Measurements from ENCODE around the gene SLC5A6. TPM values are rescaled to one million over a fixed set of nuclear protein-coding genes. Genes with fewer than 3 reads are reported as not detected.
A peak's percentile ranks its signal among the peaks of the same experiment; 100 is the strongest.

The SLC5A6 gene
- polyA plus RNA-seq, 1 of the 3 experiments (the other 2 are of a cell fraction), result 75.7 TPM

DNA sequence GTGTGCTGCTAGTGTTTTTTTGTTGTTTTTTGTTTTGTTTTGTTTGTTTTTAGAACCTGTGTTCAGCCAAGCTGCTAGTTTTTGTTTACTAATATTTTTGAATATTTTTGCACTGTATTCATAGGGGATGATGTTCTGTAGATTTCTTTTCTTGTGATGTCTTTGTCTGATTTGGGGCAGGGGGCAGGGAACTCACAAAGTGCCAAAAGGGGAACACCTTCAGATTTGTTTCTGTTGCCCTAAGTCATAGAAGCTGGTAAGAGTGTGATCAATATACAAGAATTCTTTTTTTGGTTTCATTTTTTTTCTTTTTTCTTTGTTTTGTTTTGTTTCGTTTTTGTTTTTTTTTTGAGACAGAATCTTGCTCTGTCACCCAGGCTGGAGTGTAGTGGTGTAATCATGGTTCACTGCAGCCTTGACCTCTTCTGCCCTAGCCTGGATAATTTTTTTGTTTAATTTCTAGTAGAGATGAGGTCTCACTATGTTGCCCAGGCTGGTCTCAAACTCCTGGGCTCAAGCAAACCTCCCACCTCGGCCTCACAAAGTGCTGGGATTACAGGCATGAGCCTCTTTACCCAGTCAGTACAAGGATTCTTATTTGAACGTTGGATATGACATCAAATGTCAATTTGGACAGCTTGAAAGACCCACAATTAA, 32.6 kb downstream of the SLC5A6 start:
- H3K36me3 ChIP-seq (replicated peaks in 1 of 2; ENCODE audit: control insufficient read depth in 1 of 2, insufficient read depth in 2 of 2, low read length in 1 of 2), result no peaks in the 10 kb centered on the region
- H3K27me3 ChIP-seq (ENCODE audit: insufficient read depth), result no peaks in the 10 kb centered on the region
- peak overlapping the region; percentile 20 for H3K9ac ChIP-seq
- TF ChIP-seq, protein P1, sequence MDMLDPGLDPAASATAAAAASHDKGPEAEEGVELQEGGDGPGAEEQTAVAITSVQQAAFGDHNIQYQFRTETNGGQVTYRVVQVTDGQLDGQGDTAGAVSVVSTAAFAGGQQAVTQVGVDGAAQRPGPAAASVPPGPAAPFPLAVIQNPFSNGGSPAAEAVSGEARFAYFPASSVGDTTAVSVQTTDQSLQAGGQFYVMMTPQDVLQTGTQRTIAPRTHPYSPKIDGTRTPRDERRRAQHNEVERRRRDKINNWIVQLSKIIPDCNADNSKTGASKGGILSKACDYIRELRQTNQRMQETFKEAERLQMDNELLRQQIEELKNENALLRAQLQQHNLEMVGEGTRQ (IDR thresholded peaks at IDR 0.05; ENCODE audit: borderline replicate concordance, low read depth, low read length), result no peak
- no peak for TF ChIP-seq RXRA (IDR thresholded peaks at IDR 0.05; ENCODE audit: borderline replicate concordance, low read depth)
- H3K9me3 ChIP-seq, result no peaks in the 10 kb centered on the region
- no peak for DNase-seq
- no peak overlapping the region; the same call in 1 of the 2 replicates for H2AFZ ChIP-seq (ENCODE audit: low read depth)
- H3K4me3 ChIP-seq (ENCODE audit: low read depth in 2 of 2, low read length in 1 of 2), result no peak overlapping the region
- WGBS (ENCODE audit: low lambda C conversion rate), result 34% methylated on average over 3 of the region's 3 CpGs
- peaks cover 3 to 29% of the 10 kb centered on the region in 2 experiments; a peak in 3 of 4 replicates for H3K4me1 ChIP-seq (ENCODE audit: control insufficient read depth in 1 of 2, insufficient read depth in 2 of 2, low read depth in 1 of 2, low read length in 1 of 2)
- ChIA-PET POLR2A (no interaction called here), CTCF (interaction anchor here (1.8 to 4.0 kb wide), 2 partner anchors 10 to 12 kb away, joined by 9 to 24 read pairs; no protein-coding TSS in a partner anchor)
- H3K79me2 ChIP-seq (ENCODE audit: insufficient read depth), result no peaks in the 10 kb centered on the region
- no peaks in the 10 kb centered on the region for H4K20me1 ChIP-seq (ENCODE audit: insufficient read depth)
- H3K9me2 ChIP-seq, result no peaks in the 10 kb centered on the region
- H3F3A ChIP-seq (replicated peaks; ENCODE audit: insufficient read depth), result peaks cover 4% of the 10 kb centered on the region
- peak overlapping the region in 1 of 2 experiments; percentile 80; a peak in 1 of 4 replicates for H3K27ac ChIP-seq (ENCODE audit: low read depth in 2 of 2, low read length in 1 of 2)
- peak overlapping the region; percentile 36; the same call in 1 of the 2 replicates for H3K4me2 ChIP-seq

DNA sequence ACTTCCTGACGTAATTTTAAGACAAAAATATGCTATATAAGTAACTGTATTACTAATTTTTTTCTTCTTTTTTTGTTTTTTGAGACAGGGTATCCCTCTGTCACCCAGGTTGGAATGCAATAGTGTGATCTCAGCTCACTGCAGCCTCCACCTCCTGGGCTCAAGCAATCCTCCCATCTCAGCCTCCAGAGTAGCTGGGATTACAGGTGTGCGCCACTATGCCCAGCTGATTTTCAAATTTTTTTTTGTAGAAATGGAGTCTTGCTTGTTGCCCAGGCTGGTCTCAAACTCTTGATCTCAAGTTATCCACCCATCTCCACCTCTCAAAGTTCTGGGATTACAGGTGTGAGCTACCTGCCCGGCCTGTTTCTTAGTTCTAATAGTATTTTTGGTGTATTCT, 33.6 kb downstream of the SLC5A6 start:
- no peaks in the 10 kb centered on the region for H3K9me3 ChIP-seq
- no peak overlapping the region for H3K4me3 ChIP-seq (ENCODE audit: low read depth in 2 of 2, low read length in 1 of 2)
- H3F3A ChIP-seq (replicated peaks; ENCODE audit: insufficient read depth), result peaks cover 4% of the 10 kb centered on the region
- H3K4me2 ChIP-seq, result no peak overlapping the region
- ChIA-PET POLR2A (interaction anchor here (1.6 kb wide), 1 partner anchor 44 kb away, joined by 4 read pairs; the partner anchor contains the start of gene PREB), CTCF (interaction anchor here (0.7 to 4.0 kb wide), 7 partner anchors 9 to 87 kb away, joined by 3 to 24 read pairs (median 4); no protein-coding TSS in a partner anchor)
- no peaks in the 10 kb centered on the region for H3K36me3 ChIP-seq (replicated peaks in 1 of 2; ENCODE audit: control insufficient read depth in 1 of 2, insufficient read depth in 2 of 2, low read length in 1 of 2)
- H3K9me2 ChIP-seq, result no peaks in the 10 kb centered on the region
- TF ChIP-seq, protein P2, sequence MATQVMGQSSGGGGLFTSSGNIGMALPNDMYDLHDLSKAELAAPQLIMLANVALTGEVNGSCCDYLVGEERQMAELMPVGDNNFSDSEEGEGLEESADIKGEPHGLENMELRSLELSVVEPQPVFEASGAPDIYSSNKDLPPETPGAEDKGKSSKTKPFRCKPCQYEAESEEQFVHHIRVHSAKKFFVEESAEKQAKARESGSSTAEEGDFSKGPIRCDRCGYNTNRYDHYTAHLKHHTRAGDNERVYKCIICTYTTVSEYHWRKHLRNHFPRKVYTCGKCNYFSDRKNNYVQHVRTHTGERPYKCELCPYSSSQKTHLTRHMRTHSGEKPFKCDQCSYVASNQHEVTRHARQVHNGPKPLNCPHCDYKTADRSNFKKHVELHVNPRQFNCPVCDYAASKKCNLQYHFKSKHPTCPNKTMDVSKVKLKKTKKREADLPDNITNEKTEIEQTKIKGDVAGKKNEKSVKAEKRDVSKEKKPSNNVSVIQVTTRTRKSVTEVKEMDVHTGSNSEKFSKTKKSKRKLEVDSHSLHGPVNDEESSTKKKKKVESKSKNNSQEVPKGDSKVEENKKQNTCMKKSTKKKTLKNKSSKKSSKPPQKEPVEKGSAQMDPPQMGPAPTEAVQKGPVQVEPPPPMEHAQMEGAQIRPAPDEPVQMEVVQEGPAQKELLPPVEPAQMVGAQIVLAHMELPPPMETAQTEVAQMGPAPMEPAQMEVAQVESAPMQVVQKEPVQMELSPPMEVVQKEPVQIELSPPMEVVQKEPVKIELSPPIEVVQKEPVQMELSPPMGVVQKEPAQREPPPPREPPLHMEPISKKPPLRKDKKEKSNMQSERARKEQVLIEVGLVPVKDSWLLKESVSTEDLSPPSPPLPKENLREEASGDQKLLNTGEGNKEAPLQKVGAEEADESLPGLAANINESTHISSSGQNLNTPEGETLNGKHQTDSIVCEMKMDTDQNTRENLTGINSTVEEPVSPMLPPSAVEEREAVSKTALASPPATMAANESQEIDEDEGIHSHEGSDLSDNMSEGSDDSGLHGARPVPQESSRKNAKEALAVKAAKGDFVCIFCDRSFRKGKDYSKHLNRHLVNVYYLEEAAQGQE (IDR thresholded peaks at IDR 0.05; ENCODE audit: low read depth, low read length), result no peak
- TF ChIP-seq SIN3A (IDR thresholded peaks at IDR 0.05; ENCODE audit: borderline replicate concordance, low read depth, low read length) (no peak), RXRA (IDR thresholded peaks at IDR 0.05; ENCODE audit: borderline replicate concordance, low read depth) (no peak), SMC3 (IDR thresholded peaks at IDR 0.05; ENCODE audit: low read depth, low read length) (no peak), RAD21 (IDR thresholded peaks at IDR 0.05; ENCODE audit: low read length) (no peak), CHD2 (IDR thresholded peaks at IDR 0.05; ENCODE audit: low read length, partially characterized antibody) (no peak), JUND (IDR thresholded peaks at IDR 0.05) (no peak), GABPA (IDR thresholded peaks at IDR 0.05; ENCODE audit: low read depth) (no peak), YY1 (IDR thresholded peaks at IDR 0.05; ENCODE audit: low read depth) (no peak)
- TF ChIP-seq, protein P3, sequence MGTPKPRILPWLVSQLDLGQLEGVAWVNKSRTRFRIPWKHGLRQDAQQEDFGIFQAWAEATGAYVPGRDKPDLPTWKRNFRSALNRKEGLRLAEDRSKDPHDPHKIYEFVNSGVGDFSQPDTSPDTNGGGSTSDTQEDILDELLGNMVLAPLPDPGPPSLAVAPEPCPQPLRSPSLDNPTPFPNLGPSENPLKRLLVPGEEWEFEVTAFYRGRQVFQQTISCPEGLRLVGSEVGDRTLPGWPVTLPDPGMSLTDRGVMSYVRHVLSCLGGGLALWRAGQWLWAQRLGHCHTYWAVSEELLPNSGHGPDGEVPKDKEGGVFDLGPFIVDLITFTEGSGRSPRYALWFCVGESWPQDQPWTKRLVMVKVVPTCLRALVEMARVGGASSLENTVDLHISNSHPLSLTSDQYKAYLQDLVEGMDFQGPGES (IDR thresholded peaks at IDR 0.05; ENCODE audit: low read depth, low read length), result no peak
- H3K4me1 ChIP-seq (ENCODE audit: control insufficient read depth in 1 of 2, insufficient read depth in 2 of 2, low read depth in 1 of 2, low read length in 1 of 2), result peaks cover 3 to 29% of the 10 kb centered on the region in 2 experiments; a peak in 3 of 4 replicates
- no peaks in the 10 kb centered on the region for H3K27me3 ChIP-seq (ENCODE audit: insufficient read depth)
- H3K79me2 ChIP-seq (ENCODE audit: insufficient read depth), result no peaks in the 10 kb centered on the region
- H4K20me1 ChIP-seq (ENCODE audit: insufficient read depth), result no peaks in the 10 kb centered on the region
- 82% methylated on average over 3 of the region's 3 CpGs for WGBS (ENCODE audit: low lambda C conversion rate)
- no peak overlapping the region for H3K27ac ChIP-seq (ENCODE audit: low read depth in 2 of 2, low read length in 1 of 2)
- DNase-seq, result no peak
- no peak overlapping the region for H3K9ac ChIP-seq
- H2AFZ ChIP-seq (ENCODE audit: low read depth), result no peak overlapping the region

Measured in SK-N-SH (cell line).